Ishikawa (cell line): Measurements from ENCODE around the gene WWOX.

Experiments
- CREB1 ChIP-seq: IDR thresholded peaks from 2 replicates; pipeline ENCODE4 v1.6.1; 2012; ENCODE audit warnings: low read depth
- EGR1 ChIP-seq: IDR thresholded peaks from 2 replicates; pipeline ENCODE4 v1.6.1; 2012
- EP300 ChIP-seq: IDR thresholded peaks from 2 replicates; pipeline ENCODE4 v1.6.1; 2012; ENCODE audit warnings: borderline replicate concordance
- FOXM1 ChIP-seq: IDR thresholded peaks from 2 replicates; pipeline ENCODE4 v1.6.1; 2012; ENCODE audit warnings: low read depth, borderline replicate concordance
- NFIC ChIP-seq: IDR thresholded peaks from 2 replicates; pipeline ENCODE4 v1.6.1; 2012
- REST ChIP-seq: IDR thresholded peaks from 2 replicates; pipeline ENCODE4 v1.6.1; 2012; ENCODE audit warnings: low read depth, mild to moderate bottlenecking
- TAF1 ChIP-seq: IDR thresholded peaks from 2 replicates; pipeline ENCODE4 v1.6.1; 2012; ENCODE audit warnings: low read depth, mild to moderate bottlenecking
- TCF12 ChIP-seq: IDR thresholded peaks from 2 replicates; pipeline ENCODE4 v1.6.1; 2012; ENCODE audit warnings: low read depth
- TEAD4 ChIP-seq: IDR thresholded peaks from 2 replicates; pipeline ENCODE4 v1.6.1; 2012
- USF1 ChIP-seq: IDR thresholded peaks from 2 replicates; pipeline ENCODE4 v1.6.1; 2012

GRCh38 chr16:78096386-78096785, 3.1 kb upstream of the WWOX start:
- TF ChIP-seq FOXM1 (no peak), TAF1 (no peak), NFIC (no peak), EP300 (no peak), CREB1 (no peak), TCF12 (no peak), USF1 (no peak), REST (no peak), TEAD4 (no peak), EGR1 (no peak)
